ENCODE data around the gene FAM204A.

- TF ChIP-seq CTCF (IDR thresholded peaks at IDR 0.05) (no peak), POLR2A (IDR thresholded peaks at IDR 0.05) (no peak)
Observed at GRCh38 chr10:118256209-118256608, 85.9 kb downstream of the FAM204A start.
